HCT116 (cell line): ENCODE results near the gene TJP1. TPM values are rescaled to one million over a fixed set of nuclear protein-coding genes. Genes with fewer than 3 reads are reported as not detected.
"Not testable (repeated sequence)": the region's sequence is repeated elsewhere in the genome, so short reads cannot be mapped to it uniquely, and the experiment has no call there.

Source experiments
- ATAC-seq: fragments of 200-7000 bp; cut with Tn5 transposase; 2 replicates; pipeline ENCODE4 v1.9.1; 2020; ENCODE audit warnings: mild to moderate bottlenecking, moderate library complexity
- BruUV-seq: library from RNA; stranded (reverse); fragments of 400-500 nt; replicated peaks from 2 replicates; lab custom pipeline; 2021; lab: Mats Ljungman, UMichigan
- CTCF ChIA-PET: fragments of 300-600 bp; sonication (Branson Sonifier 250); formaldehyde crosslinking; loops from one replicate; lab custom pipeline; 2021; ENCODE audit warnings: antibody characterized with exemption; lab: Charles Lee
- POLR2A ChIA-PET: fragments of 300-600, 350-600 bp; sonication (Branson Sonifier 250); formaldehyde crosslinking; loops from one replicate; lab custom pipeline; 2021; ENCODE audit warnings: antibody characterized with exemption; lab: Charles Lee
- RAD21 ChIA-PET, 2 experiments: fragments of 300-600 bp; sonication (Branson Sonifier 250); formaldehyde crosslinking; loops; one replicate each; lab custom pipeline; 2023; ENCODE audit warnings: low total read pairs in 2 of 2; ENCODE audit not compliant: uncharacterized antibody in 2 of 2, unreplicated experiment in 2 of 2, low non-redundant PET in 1 of 2; lab: Charles Lee
- DNase-seq: peaks from one replicate; pipeline ENCODE4 v3.0.0-alpha.2; 2010; ENCODE audit warnings: low read depth, low spot score
- H2AFZ ChIP-seq: fragments of 200-600 bp; shearing (Covaris generic), sonication (generic); 2 replicates; pipeline ENCODE4 v1.6.1; 2017; ENCODE audit warnings: low read depth, mixed run types, mixed read lengths, antibody characterized with exemption, low read length; ENCODE audit not compliant: poor library complexity, severe bottlenecking
- H3K27ac ChIP-seq: 2 replicates; pipeline ENCODE4 v1.5.1; 2012; ENCODE audit warnings: low read depth, low read length
- H3K27me3 ChIP-seq: fragments of 200-600 bp; sonication (generic); 2 replicates; pipeline ENCODE4 v1.6.1; 2016; ENCODE audit warnings: mixed run types, low read length, mixed read lengths; ENCODE audit not compliant: insufficient read depth
- H3K36me3 ChIP-seq, 2 experiments: fragments of 200-500 bp in 1 of 2; fragments of 200-600 bp in 1 of 2; sonication (Bioruptor generic) in 1 of 2; sonication (generic) in 1 of 2; 2 replicates each; pipeline versions ENCODE4 v1.5.1 to v1.6.1; 2014 to 2016; ENCODE audit warnings: low read length in 2 of 2, inconsistent platforms in 1 of 2, mixed read lengths in 1 of 2, mixed run types in 1 of 2; ENCODE audit not compliant: insufficient read depth in 2 of 2, control insufficient read depth in 1 of 2
- H3K4me1 ChIP-seq, 2 experiments: fragments of 200-600 bp in 1 of 2; sonication (generic) in 1 of 2; 2 replicates each; pipeline versions ENCODE4 v1.5.1 to v1.6.1; 2012 to 2017; ENCODE audit warnings: low read length in 2 of 2, inconsistent platforms in 1 of 2, mild to moderate bottlenecking in 1 of 2, mixed read lengths in 1 of 2, mixed run types in 1 of 2, moderate library complexity in 1 of 2; ENCODE audit not compliant: insufficient read depth in 2 of 2, control insufficient read depth in 1 of 2
- H3K4me2 ChIP-seq: fragments of 200-600 bp; sonication (generic); 2 replicates; pipeline ENCODE4 v1.6.1; 2017; ENCODE audit warnings: mixed run types, low read length, mixed read lengths
- H3K4me3 ChIP-seq, 2 experiments: fragments of 200-600 bp in 1 of 2; sonication (generic) in 1 of 2; replicated peaks in 1 of 2; 2 replicates each; pipeline ENCODE4 v1.5.1; 2011 to 2016; ENCODE audit warnings: low read length in 2 of 2, control low read depth in 1 of 2, low read depth in 1 of 2, mild to moderate bottlenecking in 1 of 2, mixed read lengths in 1 of 2, mixed run types in 1 of 2
- H3K79me2 ChIP-seq: fragments of 200-600 bp; sonication (generic); 2 replicates; pipeline ENCODE4 v1.6.1; 2017; ENCODE audit warnings: mild to moderate bottlenecking, mixed run types, low read length, moderate library complexity, mixed read lengths; ENCODE audit not compliant: insufficient read depth
- H3K9ac ChIP-seq: fragments of 200-600 bp; sonication (generic); 2 replicates; pipeline ENCODE4 v1.6.1; 2016; ENCODE audit warnings: low read length, mixed read lengths
- H3K9me2 ChIP-seq: fragments of 200-600 bp; sonication (generic), shearing (Covaris generic); 2 replicates; pipeline ENCODE4 v1.6.1; 2017; ENCODE audit warnings: mixed run types, mild to moderate bottlenecking, moderate library complexity; ENCODE audit not compliant: insufficient read depth
- H3K9me3 ChIP-seq, 2 experiments: fragments of 200-500 bp in 1 of 2; fragments of 200-600 bp in 1 of 2; sonication (Bioruptor generic) in 1 of 2; sonication (generic) in 1 of 2; 2 replicates each; pipeline ENCODE4 v1.6.1; 2014 to 2017; ENCODE audit warnings: low read length in 2 of 2, mixed read lengths in 2 of 2, inconsistent platforms in 1 of 2, low read depth in 1 of 2, mild to moderate bottlenecking in 1 of 2, mixed run types in 1 of 2, moderate library complexity in 1 of 2; ENCODE audit not compliant: control insufficient read depth in 1 of 2, insufficient read depth in 1 of 2
- H4K20me1 ChIP-seq: fragments of 200-600 bp; sonication (generic), shearing (Covaris generic); 2 replicates; pipeline ENCODE4 v1.6.1; 2017; ENCODE audit warnings: mixed run types, mild to moderate bottlenecking, moderate library complexity; ENCODE audit not compliant: insufficient read depth
- CBX3 ChIP-seq: IDR thresholded peaks from 2 replicates; pipeline ENCODE4 v1.6.1; 2012; ENCODE audit warnings: low read depth
- CEBPB ChIP-seq: IDR thresholded peaks from 2 replicates; pipeline ENCODE4 v1.6.1; 2012; ENCODE audit warnings: low read depth
- CTCF ChIP-seq, 3 experiments: fragments of 200-600 bp in 1 of 3; sonication (generic) in 1 of 3; IDR thresholded peaks in 2 of 3; conservative IDR thresholded peaks in 1 of 3; 2 replicates each; pipeline ENCODE4 v1.5.1; 2012 to 2017; ENCODE audit warnings: low read depth in 2 of 3, low read length in 2 of 3, antibody characterized with exemption in 1 of 3, borderline replicate concordance in 1 of 3, control low read depth in 1 of 3, mild to moderate bottlenecking in 1 of 3, mixed read lengths in 1 of 3, mixed run types in 1 of 3, moderate library complexity in 1 of 3; ENCODE audit not compliant: insufficient read depth in 1 of 3
- EGR1 ChIP-seq: IDR thresholded peaks from 2 replicates; pipeline ENCODE4 v1.6.1; 2012; ENCODE audit warnings: low read depth
- ELF1 ChIP-seq: IDR thresholded peaks from 2 replicates; pipeline ENCODE4 v1.6.1; 2012; ENCODE audit warnings: low read depth, borderline replicate concordance
- EZH2 ChIP-seq: fragments of 200-600 bp; sonication (generic); IDR thresholded peaks from 2 replicates; pipeline ENCODE4 v1.6.1; 2017; ENCODE audit warnings: antibody characterized with exemption, mixed run types
- FOSL1 ChIP-seq: IDR thresholded peaks from 2 replicates; pipeline ENCODE4 v1.6.1; 2012; ENCODE audit warnings: low read depth
- MAX ChIP-seq: IDR thresholded peaks from 2 replicates; pipeline ENCODE4 v1.6.1; 2012
- POLR2A ChIP-seq: IDR thresholded peaks from 2 replicates; pipeline ENCODE4 v1.7.0; 2011; ENCODE audit warnings: borderline replicate concordance; ENCODE audit not compliant: insufficient read depth, insufficient read length; ENCODE audit errors: extremely low read depth
- POLR2AphosphoS5 ChIP-seq: IDR thresholded peaks from 2 replicates; pipeline ENCODE4 v1.6.1; 2011; ENCODE audit warnings: mild to moderate bottlenecking, low read depth, low read length, moderate library complexity
- REST ChIP-seq: IDR thresholded peaks from 2 replicates; pipeline ENCODE4 v1.6.1; 2012; ENCODE audit warnings: low read depth
- SIN3A ChIP-seq: IDR thresholded peaks from 2 replicates; pipeline ENCODE4 v1.6.1; 2012; ENCODE audit warnings: low read depth
- SRF ChIP-seq: IDR thresholded peaks from 2 replicates; pipeline ENCODE4 v1.6.1; 2012; ENCODE audit warnings: low read depth
- TCF7L2 ChIP-seq: IDR thresholded peaks from 2 replicates; pipeline ENCODE4 v1.7.0; 2011; ENCODE audit warnings: borderline replicate concordance, inconsistent platforms; ENCODE audit not compliant: insufficient read depth, insufficient read length; ENCODE audit errors: extremely low read depth
- YY1 ChIP-seq: IDR thresholded peaks from 2 replicates; pipeline ENCODE4 v1.6.1; 2011; ENCODE audit warnings: low read length, low read depth, moderate library complexity, mild to moderate bottlenecking; ENCODE audit not compliant: insufficient replicate concordance; ENCODE audit errors: extremely low read depth
- ZFX ChIP-seq: fragments of 450-650 bp; IDR thresholded peaks from 2 replicates; pipeline ENCODE4 v1.6.1; 2017
- ZNF274 ChIP-seq: fragments of 200-500 bp; sonication (Bioruptor generic); IDR thresholded peaks from 2 replicates; pipeline ENCODE4 v1.6.1; 2014; ENCODE audit warnings: mild to moderate bottlenecking, low read depth, low read length, inconsistent platforms
- intact Hi-C: fragments of 100-400 bp; cut with micrococcal nuclease; formaldehyde crosslinking; loops from 2 replicates; pipeline ENCODE4 v1.10.0; 2022
- total RNA-seq: library from RNA; stranded (reverse); gene quantifications from one replicate; pipeline ENCODE4 v1.2.1, GENCODE V29; 2021; ENCODE audit not compliant: unreplicated experiment

TJP1 gene
- total RNA-seq, 1 experiment from 2014 or later, result 83.6 TPM

- BruUV-seq, result no TSS peak
- no peak for ATAC-seq
- H3K9me2 ChIP-seq, result no peaks in the 10 kb centered on the region
- ChIA-PET POLR2A (no interaction called here), RAD21 (no interaction called here), CTCF (no interaction called here)
- no peak overlapping the region for H2AFZ ChIP-seq
- no peak overlapping the region for H3K4me3 ChIP-seq
- TF ChIP-seq ELF1 (no peak), EGR1 (no peak), CBX3 (no peak), MAX (no peak), SIN3A (no peak), EZH2 (no peak), POLR2A (no peak), ZNF274 (no peak), TCF7L2 (no peak), REST (no peak), CTCF (IDR thresholded peaks at IDR 0.05 in 2 of 3, conservative IDR thresholded peaks at IDR 0.05 in 1 of 3; ENCODE audit: borderline replicate concordance in 1 of 3, insufficient read depth in 1 of 3, low read depth in 2 of 3, low read length in 2 of 3) (no peak), SRF (no peak), POLR2AphosphoS5 (no peak), CEBPB (no peak), FOSL1 (no peak), ZFX (no peak), YY1 (no peak)
- H3K4me1 ChIP-seq, result peaks cover 12 to 59% of the 10 kb centered on the region in 2 experiments
- intact Hi-C loops, result no loop called here
- no peak overlapping the region for H3K27ac ChIP-seq
- H3K9me3 ChIP-seq, result no peaks in the 10 kb centered on the region
- H3K36me3 ChIP-seq, result no peaks in the 10 kb centered on the region
- H3K27me3 ChIP-seq, result no peaks in the 10 kb centered on the region
- H3K9ac ChIP-seq, result no peak overlapping the region
- DNase-seq, result no peak
- peaks cover 8% of the 10 kb centered on the region; the same call in 1 of the 2 replicates for H4K20me1 ChIP-seq
- peaks cover 84% of the 10 kb centered on the region for H3K79me2 ChIP-seq
- H3K4me2 ChIP-seq, result no peak overlapping the region
Measured at GRCh38 chr15:29818141-29818540, 4.1 kb downstream of the TJP1 start.

- H4K20me1 ChIP-seq, result peaks cover 14% of the 10 kb centered on the region; the same call in 1 of the 2 replicates
- H3K4me3 ChIP-seq, RAD21 ChIA-PET, POLR2A ChIA-PET, ATAC-seq, H3K9me3 ChIP-seq, H3K27ac ChIP-seq, H3K36me3 ChIP-seq, CTCF ChIA-PET, BruUV-seq, H3K27me3 ChIP-seq, H2AFZ ChIP-seq, H3K9ac ChIP-seq, H3K9me2 ChIP-seq, DNase-seq, H3K4me2 ChIP-seq: not testable (repeated sequence)
- H3K4me1 ChIP-seq, result peaks cover 13 to 59% of the 10 kb centered on the region in 2 experiments; a peak in 3 of 4 replicates
- intact Hi-C loops, result loop anchor here (1.0 kb wide), 1 partner anchor 20 kb away; no protein-coding TSS in a partner anchor
- H3K79me2 ChIP-seq, result peaks cover 90% of the 10 kb centered on the region
Measured at GRCh38 chr15:29817455-29817854, 4.8 kb downstream of the TJP1 start.
